HL-60 (cell line): ENCODE data around the gene NRIP1.

ENCODE experiments used
- CTCF ChIP-seq: IDR thresholded peaks from one replicate; pipeline ENCODE4 v1.5.1; 2011; ENCODE audit warnings: low read length, control low read depth, inconsistent platforms; ENCODE audit not compliant: insufficient read depth
- GABPA ChIP-seq: IDR thresholded peaks from 2 replicates; pipeline ENCODE4 v1.6.1; 2012; ENCODE audit warnings: low read depth

- TF ChIP-seq CTCF (no peak), GABPA (no peak)
These were observed 25.6 kb upstream of the NRIP1 start for GRCh38 chr21:15090390-15090789.
